Esophagus muscularis mucosa (tissue), 4 donors: Measurements from ENCODE around the gene TMEM11. TPM values are rescaled to one million over a fixed set of nuclear protein-coding genes. Genes with fewer than 3 reads are reported as not detected.

Source experiments
- DNase-seq: peaks from one replicate; pipeline ENCODE4 v3.0.0-alpha.2; 2017; ENCODE audit errors: extremely low spot score
- H3K27ac ChIP-seq, 4 donors: fragments of 200-600 bp; sonication (generic); replicated peaks in 1 of 4; 1 replicate in 3 of 4; 2 replicates in 1 of 4; pipeline ENCODE4 v1.5.1; 2016 to 2019; ENCODE audit warnings: mild to moderate bottlenecking in 1 of 4
- H3K27me3 ChIP-seq, 4 donors: fragments of 200-600 bp; sonication (generic); one replicate each; pipeline versions ENCODE4 v1.5.1 to v1.6.0; 2016 to 2019
- H3K36me3 ChIP-seq, 4 donors: fragments of 200-600 bp; sonication (generic); one replicate each; pipeline ENCODE4 v1.5.1; 2016 to 2019
- H3K4me1 ChIP-seq, 4 donors: fragments of 200-600 bp; sonication (generic); one replicate each; pipeline ENCODE4 v1.5.1; 2016 to 2019
- H3K4me3 ChIP-seq, 4 donors: fragments of 200-600 bp; sonication (generic); 1 replicate in 2 of 4; 2 replicates in 2 of 4; pipeline ENCODE4 v1.5.1; 2016 to 2019; ENCODE audit warnings: mild to moderate bottlenecking in 4 of 4, moderate library complexity in 1 of 4
- H3K9me3 ChIP-seq, 4 donors: fragments of 200-600 bp; sonication (generic); 1 replicate in 3 of 4; 2 replicates in 1 of 4; pipeline ENCODE4 v1.5.1; 2016 to 2019
- CTCF ChIP-seq, 3 experiments: fragments of 200-600 bp in 2 of 3; fragments of 450-650 bp in 1 of 3; sonication (generic) in 2 of 3; IDR thresholded peaks; one replicate each; pipeline ENCODE4 v1.5.1; 2017 to 2019; ENCODE audit warnings: antibody characterized with exemption in 3 of 3, mild to moderate bottlenecking in 2 of 3, moderate library complexity in 1 of 3
- EP300 ChIP-seq: sonication (generic); formaldehyde crosslinking; IDR thresholded peaks from one replicate; pipeline ENCODE4 v1.6.1; 2017; ENCODE audit warnings: antibody characterized with exemption
- POLR2A ChIP-seq: fragments of 450-650 bp; IDR thresholded peaks from one replicate; pipeline ENCODE4 v1.6.1; 2017; ENCODE audit warnings: antibody characterized with exemption, moderate library complexity, mild to moderate bottlenecking, low read depth
- POLR2AphosphoS5 ChIP-seq, 2 donors: sonication (generic); formaldehyde crosslinking; IDR thresholded peaks; one replicate each; pipeline ENCODE4 v1.6.1; 2017; ENCODE audit warnings: antibody characterized with exemption in 2 of 2
- WGBS: methylation state at CpG from one replicate; pipeline ENCODE4 v1.1.5; 2018; 5-methylcytosine and 5-hydroxymethylcytosine counted together
- intact Hi-C: fragments of 100-400 bp; cut with DNase I; formaldehyde crosslinking; loops from one replicate; pipeline ENCODE4 v1.15.1; 2023
- total RNA-seq, 4 donors: library from RNA; depleted of rRNA; stranded (reverse); fragments of >200 nt; gene quantifications; one replicate each; pipeline versions ENCODE4 v1.1.0 to v1.2.1, GENCODE V29; 2016

TMEM11 gene
- total RNA-seq, 4 donors from 2014 or later = 24.1 to 31.0 (median 26.0) TPM

- Histone ChIP-seq H3K9me3 (no peaks in the 10 kb centered on the region), H3K4me3 (peak overlapping the region; percentile 90 to 97 (median 95)), H3K36me3 (peaks cover 0 to 33% (median 24%) of the 10 kb centered on the region in 4 donors), H3K27ac (peak overlapping the region; percentile 89 to 96 (median 92)), H3K27me3 (peaks cover 0 to 7% (median 0%) of the 10 kb centered on the region in 4 donors), H3K4me1 (peaks cover 60 to 82% (median 67%) of the 10 kb centered on the region in 4 donors)
- TF ChIP-seq POLR2A = no peak
- TF ChIP-seq CTCF (IDR thresholded peaks at IDR 0.05) = no peak
- no peak for TF ChIP-seq EP300
- TF ChIP-seq POLR2AphosphoS5 (IDR thresholded peaks at IDR 0.05) = no peak
- no peak for DNase-seq
- WGBS = 4% methylated on average over 18 of the region's 18 CpGs
- intact Hi-C loops = loop anchor here (5.0 kb wide), 1 partner anchor 51 kb away; no protein-coding TSS in a partner anchor
These were observed 929 bp downstream of the TMEM11 start for GRCh38 chr17:21212826-21213637.

GRCh38 chr17:21211825-21212479 is 2.0 kb downstream of the TMEM11 start:
- Histone ChIP-seq H3K27ac (no peak overlapping the region), H3K4me3 (no peak overlapping the region), H3K9me3 (no peaks in the 10 kb centered on the region), H3K36me3 (peaks cover 0 to 41% (median 24%) of the 10 kb centered on the region in 4 donors), H3K4me1 (peaks cover 64 to 81% (median 68%) of the 10 kb centered on the region in 4 donors), H3K27me3 (peaks cover 0 to 7% (median 0%) of the 10 kb centered on the region in 4 donors)
- no peak for DNase-seq
- TF ChIP-seq CTCF (IDR thresholded peaks at IDR 0.05) = no peak
- no peak for TF ChIP-seq POLR2AphosphoS5 (IDR thresholded peaks at IDR 0.05)
- TF ChIP-seq EP300 = no peak
- no peak for TF ChIP-seq POLR2A
- 77% methylated on average over 8 of the region's 9 CpGs for WGBS
- intact Hi-C loops = loop anchor here (5.0 kb wide), 1 partner anchor 50 kb away; no protein-coding TSS in a partner anchor

- Histone ChIP-seq H3K9me3 (no peaks in the 10 kb centered on the region), H3K27ac (no peak overlapping the region), H3K4me3 (no peak overlapping the region), H3K27me3 (peaks cover 0 to 7% (median 0%) of the 10 kb centered on the region in 4 donors), H3K4me1 (peaks cover 60 to 71% (median 67%) of the 10 kb centered on the region in 4 donors), H3K36me3 (peaks cover 0 to 41% (median 24%) of the 10 kb centered on the region in 4 donors)
- 74% methylated on average over 15 of the region's 15 CpGs for WGBS
- TF ChIP-seq POLR2A (no peak), POLR2AphosphoS5 (IDR thresholded peaks at IDR 0.05) (no peak), EP300 (no peak), CTCF (IDR thresholded peaks at IDR 0.05) (no peak)
- intact Hi-C loops = loop anchor here (5.0 kb wide), 1 partner anchor 48 kb away; no protein-coding TSS in a partner anchor
- no peak for DNase-seq
These were observed 3.4 kb downstream of the TMEM11 start for GRCh38 chr17:21210411-21211076.

GRCh38 chr17:21209511-21210175 is 4.3 kb downstream of the TMEM11 start:
- no peak for TF ChIP-seq POLR2A
- no peak for TF ChIP-seq POLR2AphosphoS5 (IDR thresholded peaks at IDR 0.05)
- TF ChIP-seq EP300 = no peak
- no peak for TF ChIP-seq CTCF (IDR thresholded peaks at IDR 0.05)
- H3K4me1 ChIP-seq = peaks cover 60 to 71% (median 68%) of the 10 kb centered on the region in 4 donors
- 81% methylated on average over 17 of the region's 17 CpGs for WGBS

More at GRCh38 chr17:21209511-21210175, 4.3 kb downstream of the TMEM11 start:
- no peak overlapping the region for H3K4me3 ChIP-seq
- intact Hi-C loops = loop anchor here (5.0 kb wide), 1 partner anchor 47 kb away; no protein-coding TSS in a partner anchor
- H3K27ac ChIP-seq = no peak overlapping the region
- H3K36me3 ChIP-seq = peaks cover 0 to 43% (median 24%) of the 10 kb centered on the region in 4 donors
- no peaks in the 10 kb centered on the region for H3K9me3 ChIP-seq
- DNase-seq = no peak
- H3K27me3 ChIP-seq = peaks cover 0 to 5% (median 0%) of the 10 kb centered on the region in 4 donors
